ENCODE results near the gene USF1.

DNA sequence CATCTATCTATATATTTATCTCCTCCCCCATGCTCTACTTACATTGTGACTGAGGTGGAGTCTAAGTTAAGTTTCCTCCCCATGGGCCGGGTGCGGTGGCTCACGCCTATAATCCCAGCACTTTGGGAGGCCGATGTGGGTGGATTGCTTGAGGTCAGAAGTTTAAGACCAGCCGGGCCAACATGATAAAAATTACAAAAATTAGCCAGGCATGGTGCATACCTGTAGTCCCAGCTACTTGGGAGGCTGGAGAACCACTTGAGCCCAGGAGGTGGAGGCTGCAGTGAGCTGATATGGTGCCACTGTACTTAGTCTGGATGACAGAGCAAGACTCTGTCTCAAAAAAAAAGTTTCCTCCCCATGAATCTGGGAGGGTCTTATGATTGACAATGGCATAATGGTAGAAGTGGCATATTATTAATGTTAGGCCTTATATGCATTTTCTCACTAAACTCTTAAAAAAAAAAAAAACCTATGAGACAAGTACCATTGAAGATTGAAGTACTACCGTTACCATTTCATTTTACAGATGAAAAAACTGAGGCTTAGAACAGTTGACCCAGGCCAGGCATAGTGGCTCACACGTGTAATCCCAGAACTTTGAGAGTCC lies 36.1 kb downstream of the USF1 start:
- no peak for TF ChIP-seq NRF1 (conservative IDR thresholded peaks at IDR 0.05 in 1 of 2, IDR thresholded peaks at IDR 0.05 in 1 of 2)
- no peak for TF ChIP-seq MXI1 (IDR thresholded peaks at IDR 0.05; ENCODE audit: low read depth, low read length)
- no peak for TF ChIP-seq RFX5 (IDR thresholded peaks at IDR 0.05; ENCODE audit: low read depth, low read length)
- TF ChIP-seq, protein P1, sequence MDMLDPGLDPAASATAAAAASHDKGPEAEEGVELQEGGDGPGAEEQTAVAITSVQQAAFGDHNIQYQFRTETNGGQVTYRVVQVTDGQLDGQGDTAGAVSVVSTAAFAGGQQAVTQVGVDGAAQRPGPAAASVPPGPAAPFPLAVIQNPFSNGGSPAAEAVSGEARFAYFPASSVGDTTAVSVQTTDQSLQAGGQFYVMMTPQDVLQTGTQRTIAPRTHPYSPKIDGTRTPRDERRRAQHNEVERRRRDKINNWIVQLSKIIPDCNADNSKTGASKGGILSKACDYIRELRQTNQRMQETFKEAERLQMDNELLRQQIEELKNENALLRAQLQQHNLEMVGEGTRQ (CRISPR knock-in tag; IDR thresholded peaks at IDR 0.05), result no peak
- TF ChIP-seq ARHGAP35 (IDR thresholded peaks at IDR 0.05; ENCODE audit: partially characterized antibody), result no peak
- TF ChIP-seq ZFX (CRISPR knock-in tag; IDR thresholded peaks at IDR 0.05), result no peak
- TF ChIP-seq CTCF (IDR thresholded peaks at IDR 0.05 in 2 of 3, conservative IDR thresholded peaks at IDR 0.05 in 1 of 3; ENCODE audit: insufficient read depth in 2 of 3, low read depth in 1 of 3, low read length in 3 of 3), result no peak
- TF ChIP-seq, protein P2, sequence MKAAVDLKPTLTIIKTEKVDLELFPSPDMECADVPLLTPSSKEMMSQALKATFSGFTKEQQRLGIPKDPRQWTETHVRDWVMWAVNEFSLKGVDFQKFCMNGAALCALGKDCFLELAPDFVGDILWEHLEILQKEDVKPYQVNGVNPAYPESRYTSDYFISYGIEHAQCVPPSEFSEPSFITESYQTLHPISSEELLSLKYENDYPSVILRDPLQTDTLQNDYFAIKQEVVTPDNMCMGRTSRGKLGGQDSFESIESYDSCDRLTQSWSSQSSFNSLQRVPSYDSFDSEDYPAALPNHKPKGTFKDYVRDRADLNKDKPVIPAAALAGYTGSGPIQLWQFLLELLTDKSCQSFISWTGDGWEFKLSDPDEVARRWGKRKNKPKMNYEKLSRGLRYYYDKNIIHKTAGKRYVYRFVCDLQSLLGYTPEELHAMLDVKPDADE (conservative IDR thresholded peaks at IDR 0.05; ENCODE audit: control insufficient read depth, low read depth, low read length), result no peak
- TF ChIP-seq, protein P3, sequence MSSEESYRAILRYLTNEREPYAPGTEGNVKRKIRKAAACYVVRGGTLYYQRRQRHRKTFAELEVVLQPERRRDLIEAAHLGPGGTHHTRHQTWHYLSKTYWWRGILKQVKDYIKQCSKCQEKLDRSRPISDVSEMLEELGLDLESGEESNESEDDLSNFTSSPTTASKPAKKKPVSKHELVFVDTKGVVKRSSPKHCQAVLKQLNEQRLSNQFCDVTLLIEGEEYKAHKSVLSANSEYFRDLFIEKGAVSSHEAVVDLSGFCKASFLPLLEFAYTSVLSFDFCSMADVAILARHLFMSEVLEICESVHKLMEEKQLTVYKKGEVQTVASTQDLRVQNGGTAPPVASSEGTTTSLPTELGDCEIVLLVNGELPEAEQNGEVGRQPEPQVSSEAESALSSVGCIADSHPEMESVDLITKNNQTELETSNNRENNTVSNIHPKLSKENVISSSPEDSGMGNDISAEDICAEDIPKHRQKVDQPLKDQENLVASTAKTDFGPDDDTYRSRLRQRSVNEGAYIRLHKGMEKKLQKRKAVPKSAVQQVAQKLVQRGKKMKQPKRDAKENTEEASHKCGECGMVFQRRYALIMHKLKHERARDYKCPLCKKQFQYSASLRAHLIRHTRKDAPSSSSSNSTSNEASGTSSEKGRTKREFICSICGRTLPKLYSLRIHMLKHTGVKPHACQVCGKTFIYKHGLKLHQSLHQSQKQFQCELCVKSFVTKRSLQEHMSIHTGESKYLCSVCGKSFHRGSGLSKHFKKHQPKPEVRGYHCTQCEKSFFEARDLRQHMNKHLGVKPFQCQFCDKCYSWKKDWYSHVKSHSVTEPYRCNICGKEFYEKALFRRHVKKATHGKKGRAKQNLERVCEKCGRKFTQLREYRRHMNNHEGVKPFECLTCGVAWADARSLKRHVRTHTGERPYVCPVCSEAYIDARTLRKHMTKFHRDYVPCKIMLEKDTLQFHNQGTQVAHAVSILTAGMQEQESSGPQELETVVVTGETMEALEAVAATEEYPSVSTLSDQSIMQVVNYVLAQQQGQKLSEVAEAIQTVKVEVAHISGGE (CRISPR knock-in tag; IDR thresholded peaks at IDR 0.05), result peak in 1 of 3 experiments; percentile 51; a peak in 1 of 6 replicates
- TF ChIP-seq ESRRA (IDR thresholded peaks at IDR 0.05; ENCODE audit: borderline replicate concordance, low read depth), result no peak
- no peak for TF ChIP-seq CEBPB (tag; IDR thresholded peaks at IDR 0.05)
- TF ChIP-seq ZNF263 (CRISPR knock-in tag; IDR thresholded peaks at IDR 0.05; ENCODE audit: borderline replicate concordance), result no peak
